Measurements from ENCODE around the gene RBCK1.
"Not testable (repeated sequence)": the region's sequence is repeated elsewhere in the genome, so short reads cannot be mapped to it uniquely, and the experiment has no call there.

Gene RBCK1

GRCh38 chr20:472889-473292 is 64.8 kb downstream of the RBCK1 start:
- ATAC-seq = no peak
- DNase-seq = no peak

- DNase-seq = no peak
Measured at GRCh38 chr20:474581-474980, 66.5 kb downstream of the RBCK1 start.

GRCh38 chr20:475463-476357 is 67.6 kb downstream of the RBCK1 start:
- ATAC-seq (no peak), DNase-seq (no peak)

More at GRCh38 chr20:474581-474980, 66.5 kb downstream of the RBCK1 start:
- ATAC-seq = no peak

GRCh38 chr20:476561-477249 is 68.6 kb downstream of the RBCK1 start:
- not testable (repeated sequence) for DNase-seq, ATAC-seq

- DNase-seq (no peak), ATAC-seq (no peak)
Measured at GRCh38 chr20:478010-478948, 70.2 kb downstream of the RBCK1 start.

- no peak for DNase-seq
- ATAC-seq = peak; percentile 45
Measured at GRCh38 chr20:478949-479429, 70.9 kb downstream of the RBCK1 start.

GRCh38 chr20:479487-479886 is 71.4 kb downstream of the RBCK1 start:
- DNase-seq = no peak

GRCh38 chr20:480044-480443 is 71.9 kb downstream of the RBCK1 start:
- DNase-seq (no peak), ATAC-seq (no peak)

More at GRCh38 chr20:479487-479886, 71.4 kb downstream of the RBCK1 start:
- no peak for ATAC-seq

- ATAC-seq (no peak), DNase-seq (no peak)
Measured at GRCh38 chr20:481167-481566, 73.1 kb downstream of the RBCK1 start.

Measured in stimulated activated naive CD8-positive, alpha-beta T cell treated with anti-CD3 and anti-CD28 coated beads, Interleukin-15, Interleukin-2, amounts not matched to agents 100 U/mL and 50 U/mL, for 24 hours (primary cell).